OCI-LY1 (cell line): Measurements from ENCODE around the gene CBY1.

Source experiments
- H2AFZ ChIP-seq: fragments of 200-600 bp; sonication (generic), shearing (Covaris generic); 2 replicates; pipeline ENCODE4 v1.6.0; 2014; ENCODE audit warnings: antibody characterized with exemption, mild to moderate bottlenecking, low read length
- H3F3A ChIP-seq: fragments of 200-600 bp; sonication (generic), shearing (Covaris generic); 2 replicates; pipeline ENCODE4 v1.6.0; 2014; ENCODE audit warnings: mild to moderate bottlenecking, antibody characterized with exemption, low read length, moderate library complexity; ENCODE audit not compliant: insufficient read depth
- H3K27ac ChIP-seq: fragments of 200-600 bp; sonication (generic); 2 replicates; pipeline ENCODE4 v1.5.1; 2014; ENCODE audit warnings: low read length, mixed run types, mild to moderate bottlenecking, low read depth; ENCODE audit not compliant: poor library complexity, severe bottlenecking
- H3K27me3 ChIP-seq: fragments of 200-600 bp; sonication (generic); 2 replicates; pipeline ENCODE4 v1.6.0; 2014; ENCODE audit warnings: antibody characterized with exemption, mild to moderate bottlenecking, low read length, moderate library complexity; ENCODE audit not compliant: insufficient read depth
- H3K36me3 ChIP-seq: fragments of 200-600 bp; sonication (generic); 2 replicates; pipeline ENCODE4 v1.6.1; 2014; ENCODE audit warnings: mild to moderate bottlenecking, antibody characterized with exemption, low read length, moderate library complexity, mixed read lengths; ENCODE audit not compliant: insufficient read depth
- H3K4me1 ChIP-seq: fragments of 200-600 bp; sonication (generic); 2 replicates; pipeline ENCODE4 v1.5.1; 2014; ENCODE audit warnings: mild to moderate bottlenecking, low read length, moderate library complexity; ENCODE audit not compliant: insufficient read depth, severe bottlenecking
- H3K4me2 ChIP-seq: fragments of 200-600 bp; sonication (generic), shearing (Covaris generic); 2 replicates; pipeline ENCODE4 v1.6.1; 2014; ENCODE audit warnings: low read length
- H3K4me3 ChIP-seq: fragments of 200-600 bp; sonication (generic); 2 replicates; pipeline ENCODE4 v1.5.1; 2014; ENCODE audit warnings: low read length, low read depth, mild to moderate bottlenecking, mixed read lengths; ENCODE audit not compliant: poor library complexity, severe bottlenecking
- H3K79me2 ChIP-seq: fragments of 200-600 bp; shearing (Covaris generic); 2 replicates; pipeline ENCODE4 v1.6.1; 2016; ENCODE audit warnings: mixed run types, low read length, mixed read lengths; ENCODE audit not compliant: insufficient read depth
- H3K9ac ChIP-seq: fragments of 200-600 bp; sonication (generic), shearing (Covaris generic); 2 replicates; pipeline ENCODE4 v1.6.1; 2014; ENCODE audit warnings: mild to moderate bottlenecking, low read length, mixed read lengths
- H3K9me2 ChIP-seq: fragments of 200-600 bp; sonication (generic), shearing (Covaris generic); 2 replicates; pipeline ENCODE4 v1.6.1; 2014; ENCODE audit warnings: low read depth, mild to moderate bottlenecking, low read length, mixed read lengths
- H3K9me3 ChIP-seq: fragments of 200-600 bp; shearing (Covaris generic); 2 replicates; pipeline ENCODE4 v1.6.1; 2014; ENCODE audit warnings: low read length, mixed read lengths
- H4K20me1 ChIP-seq: fragments of 200-600 bp; sonication (generic), shearing (Covaris generic); 2 replicates; pipeline ENCODE4 v1.6.0; 2016; ENCODE audit warnings: mild to moderate bottlenecking, low read length; ENCODE audit not compliant: insufficient read depth
- EZH2 ChIP-seq: fragments of 200-600 bp; sonication (generic), shearing (Covaris generic); IDR thresholded peaks from 2 replicates; pipeline ENCODE4 v1.8.0; 2017; ENCODE audit warnings: borderline replicate concordance, mixed run types, mild to moderate bottlenecking, antibody characterized with exemption, low read length, moderate library complexity, mixed read lengths
- TF ChIP-seq, protein P1 (sequence below): fragments of 200-600 bp; sonication (generic), shearing (Covaris generic); IDR thresholded peaks from 2 replicates; pipeline ENCODE4 v1.5.1; 2017; ENCODE audit warnings: mild to moderate bottlenecking, antibody characterized with exemption, low read length, moderate library complexity, mixed read lengths

The CBY1 gene

DNA sequence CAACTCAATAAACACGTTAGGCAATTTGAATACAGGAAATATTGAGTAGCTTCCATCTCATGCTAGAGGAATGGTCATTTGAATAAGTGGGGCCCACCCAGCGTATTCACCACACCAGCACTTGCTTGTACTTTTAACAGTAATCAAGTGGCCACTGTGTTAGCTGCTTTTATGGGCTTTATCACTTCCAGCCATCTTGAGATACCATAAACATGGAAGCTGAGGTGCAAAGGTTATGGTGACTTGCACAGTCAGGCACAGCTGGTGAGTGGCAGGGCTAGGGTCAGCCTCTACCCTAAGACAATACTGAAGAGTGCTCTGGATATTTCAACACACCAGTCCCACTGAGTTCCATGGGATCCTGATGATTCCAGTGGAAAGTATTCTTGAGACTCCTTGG lies 37.6 kb downstream of the CBY1 start:
- H3F3A ChIP-seq, result 0 out of 2 replicates have a peak, but pooled peaks cover 3% of the 10 kb centered on the region
- no peak overlapping the region for H3K9ac ChIP-seq
- no peak overlapping the region for H3K4me3 ChIP-seq
- no peaks in the 10 kb centered on the region for H4K20me1 ChIP-seq
- 0 out of 2 replicates have a peak, but pooled peaks cover 4% of the 10 kb centered on the region for H3K79me2 ChIP-seq
- H3K27ac ChIP-seq, result no peak overlapping the region
- H2AFZ ChIP-seq, result no peak overlapping the region
- H3K4me1 ChIP-seq, result peaks cover 30% of the 10 kb centered on the region
- H3K9me3 ChIP-seq, result no peaks in the 10 kb centered on the region
- H3K4me2 ChIP-seq, result no peak overlapping the region
- TF ChIP-seq EZH2, result no peak
- H3K27me3 ChIP-seq, result no peaks in the 10 kb centered on the region
- no peaks in the 10 kb centered on the region for H3K9me2 ChIP-seq
- peaks cover 41% of the 10 kb centered on the region; the same call in 1 of the 2 replicates for H3K36me3 ChIP-seq

DNA sequence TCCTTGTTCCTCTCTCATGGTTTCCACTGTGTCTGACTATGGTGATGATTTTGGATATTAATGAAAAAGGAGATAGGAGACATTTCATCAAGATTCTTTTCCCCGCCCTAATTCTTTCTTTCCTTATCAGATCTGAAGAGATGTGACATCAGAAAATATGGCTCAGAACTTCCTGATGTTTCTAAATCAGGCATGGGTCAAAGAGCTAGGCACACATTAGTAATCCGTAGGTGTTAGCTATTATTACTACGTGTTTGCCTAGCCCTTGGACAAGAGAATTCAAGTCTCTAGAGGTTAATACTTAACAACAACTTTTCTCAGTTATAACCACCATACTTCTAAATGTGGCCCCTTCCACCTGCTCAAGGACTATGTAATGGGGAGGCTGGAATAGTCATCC lies 38.5 kb downstream of the CBY1 start:
- Histone ChIP-seq H3K4me2 (no peak overlapping the region), H3K36me3 (peaks cover 32% of the 10 kb centered on the region; the same call in 1 of the 2 replicates), H2AFZ (no peak overlapping the region), H4K20me1 (no peaks in the 10 kb centered on the region), H3K9me3 (no peaks in the 10 kb centered on the region), H3K4me3 (no peak overlapping the region), H3K27me3 (no peaks in the 10 kb centered on the region), H3K79me2 (0 out of 2 replicates have a peak, but pooled peaks cover 4% of the 10 kb centered on the region), H3K9me2 (no peaks in the 10 kb centered on the region), H3K4me1 (peaks cover 39% of the 10 kb centered on the region), H3K9ac (no peak overlapping the region), H3F3A (0 out of 2 replicates have a peak, but pooled peaks cover 3% of the 10 kb centered on the region), H3K27ac (no peak overlapping the region)
- TF ChIP-seq, protein P1, sequence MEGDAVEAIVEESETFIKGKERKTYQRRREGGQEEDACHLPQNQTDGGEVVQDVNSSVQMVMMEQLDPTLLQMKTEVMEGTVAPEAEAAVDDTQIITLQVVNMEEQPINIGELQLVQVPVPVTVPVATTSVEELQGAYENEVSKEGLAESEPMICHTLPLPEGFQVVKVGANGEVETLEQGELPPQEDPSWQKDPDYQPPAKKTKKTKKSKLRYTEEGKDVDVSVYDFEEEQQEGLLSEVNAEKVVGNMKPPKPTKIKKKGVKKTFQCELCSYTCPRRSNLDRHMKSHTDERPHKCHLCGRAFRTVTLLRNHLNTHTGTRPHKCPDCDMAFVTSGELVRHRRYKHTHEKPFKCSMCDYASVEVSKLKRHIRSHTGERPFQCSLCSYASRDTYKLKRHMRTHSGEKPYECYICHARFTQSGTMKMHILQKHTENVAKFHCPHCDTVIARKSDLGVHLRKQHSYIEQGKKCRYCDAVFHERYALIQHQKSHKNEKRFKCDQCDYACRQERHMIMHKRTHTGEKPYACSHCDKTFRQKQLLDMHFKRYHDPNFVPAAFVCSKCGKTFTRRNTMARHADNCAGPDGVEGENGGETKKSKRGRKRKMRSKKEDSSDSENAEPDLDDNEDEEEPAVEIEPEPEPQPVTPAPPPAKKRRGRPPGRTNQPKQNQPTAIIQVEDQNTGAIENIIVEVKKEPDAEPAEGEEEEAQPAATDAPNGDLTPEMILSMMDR, result no peak
- TF ChIP-seq EZH2, result no peak

DNA sequence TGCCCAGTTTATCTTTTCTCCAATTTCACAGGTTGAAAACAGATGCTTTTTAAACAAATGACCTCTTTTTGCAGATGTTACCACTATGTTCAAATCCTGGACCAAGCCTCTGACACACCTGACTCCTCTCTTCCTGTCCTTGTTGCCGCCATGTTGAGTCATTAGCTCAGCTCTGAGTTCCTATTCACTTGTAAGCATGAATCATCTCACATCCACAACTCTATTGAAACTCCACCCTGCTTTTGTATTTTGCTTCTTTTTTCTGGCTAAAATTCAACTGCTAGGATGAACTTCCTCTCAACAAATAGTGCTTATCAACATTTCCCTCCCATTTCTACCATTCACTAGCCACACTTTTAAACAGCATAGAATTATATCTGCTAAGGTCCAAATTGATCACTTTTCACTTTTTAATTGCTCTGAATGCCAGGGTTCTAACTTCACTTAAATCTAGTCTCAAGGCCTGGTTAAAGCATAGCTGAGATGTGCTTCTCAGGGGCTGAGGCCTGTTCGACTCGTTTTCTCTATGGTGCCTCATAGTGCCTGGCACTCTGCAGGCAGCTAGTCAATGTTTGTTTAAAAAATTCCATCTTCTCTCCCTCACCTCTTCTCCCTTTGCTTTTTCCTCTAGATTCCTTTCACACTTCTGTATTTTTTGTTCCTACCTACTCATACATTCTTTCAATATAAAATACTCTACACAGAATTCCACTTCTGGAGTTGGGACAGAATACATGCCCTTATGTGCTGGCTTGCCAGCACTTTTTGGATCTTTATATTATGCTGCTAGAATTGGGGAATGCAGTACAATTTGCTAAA lies 40.4 kb downstream of the CBY1 start:
- no peaks in the 10 kb centered on the region for H3K9me3 ChIP-seq
- H2AFZ ChIP-seq, result no peak overlapping the region
- no peak for TF ChIP-seq EZH2
- TF ChIP-seq, protein P1, result no peak
- H3K4me3 ChIP-seq, result no peak overlapping the region
- H3K27me3 ChIP-seq, result no peaks in the 10 kb centered on the region
- H3K9me2 ChIP-seq, result no peaks in the 10 kb centered on the region
- H3K4me1 ChIP-seq, result peaks cover 46% of the 10 kb centered on the region
- no peak overlapping the region for H3K9ac ChIP-seq
- H3K36me3 ChIP-seq, result peaks cover 21% of the 10 kb centered on the region; the same call in 1 of the 2 replicates
- H3K79me2 ChIP-seq, result 0 out of 2 replicates have a peak, but pooled peaks cover 4% of the 10 kb centered on the region
- H3F3A ChIP-seq, result 0 out of 2 replicates have a peak, but pooled peaks cover 3% of the 10 kb centered on the region
- H3K4me2 ChIP-seq, result peak overlapping the region; percentile 94; the same call in 1 of the 2 replicates
- peak overlapping the region; percentile 25 for H3K27ac ChIP-seq
- H4K20me1 ChIP-seq, result no peaks in the 10 kb centered on the region
